Myocyte (in vitro differentiated cells): Measurements from ENCODE around the gene LRRC74B. TPM values are rescaled to one million over a fixed set of nuclear protein-coding genes. Genes with fewer than 3 reads are reported as not detected.

ENCODE experiments used
- DNase-seq: peaks from one replicate; pipeline ENCODE4 v3.0.0-alpha.2; 2012; ENCODE audit warnings: low read depth
- total RNA-seq: library from RNA; depleted of rRNA; stranded (reverse); fragments of >200 nt; gene quantifications from 2 replicates; pipeline ENCODE4 v1.2.3, GENCODE V29; 2014

The LRRC74B gene
- total RNA-seq, 1 donor from 2014 or later: 0.08 TPM

GRCh38 chr22:21013657-21014201 lies 32.0 kb upstream of the LRRC74B start:
- DNase-seq: no peak

GRCh38 chr22:21014202-21014725 lies 31.5 kb upstream of the LRRC74B start:
- peak; percentile 93 for DNase-seq

GRCh38 chr22:21014726-21015465 lies 30.9 kb upstream of the LRRC74B start, which contains the start of gene P2RX6:
TSS of gene P2RX6 (plus strand) at chr22:21015165. CDS start at chr22:21015175, 10 bp downstream.
- peak; percentile 98 for DNase-seq

- no peak for DNase-seq
Measured at GRCh38 chr22:21015466-21016006, 30.2 kb upstream of the LRRC74B start.

- no peak for DNase-seq
Measured at GRCh38 chr22:21016644-21017420, 28.9 kb upstream of the LRRC74B start.

- DNase-seq: no peak
Measured at GRCh38 chr22:21018314-21018713, 27.4 kb upstream of the LRRC74B start.

- no peak for DNase-seq
Measured at GRCh38 chr22:21020802-21021429, 24.8 kb upstream of the LRRC74B start.

GRCh38 chr22:21022507-21022906 lies 23.2 kb upstream of the LRRC74B start:
- DNase-seq: no peak

- DNase-seq: no peak
Measured at GRCh38 chr22:21022955-21023614, 22.7 kb upstream of the LRRC74B start.

GRCh38 chr22:21025266-21025665 lies 20.5 kb upstream of the LRRC74B start:
- DNase-seq: no peak

- DNase-seq: no peak
Measured at GRCh38 chr22:21025763-21026755, 19.7 kb upstream of the LRRC74B start.

GRCh38 chr22:21026783-21027692 lies 18.7 kb upstream of the LRRC74B start:
- peak; percentile 80 for DNase-seq

- no peak for DNase-seq
Measured at GRCh38 chr22:21028277-21029251, 17.2 kb upstream of the LRRC74B start.

- DNase-seq: no peak
Measured at GRCh38 chr22:21029486-21030025, 16.2 kb upstream of the LRRC74B start.

- DNase-seq: no peak
Measured at GRCh38 chr22:21030032-21030431, 15.7 kb upstream of the LRRC74B start.

GRCh38 chr22:21030621-21031544 lies 14.9 kb upstream of the LRRC74B start:
- DNase-seq: no peak
